DOHH2 (cell line): ENCODE data around the gene NPEPL1.

Source experiments
- H3F3A ChIP-seq: fragments of 200-600 bp; sonication (generic), shearing (Covaris generic); 2 replicates; pipeline ENCODE4 v1.6.0; 2016; ENCODE audit warnings: antibody characterized with exemption, mild to moderate bottlenecking; ENCODE audit not compliant: control insufficient read depth, insufficient read depth
- H3K27ac ChIP-seq: fragments of 200-600 bp; sonication (generic); 2 replicates; pipeline ENCODE4 v1.5.1; 2014; ENCODE audit warnings: low read depth, mild to moderate bottlenecking, low read length, moderate library complexity
- H3K27me3 ChIP-seq: fragments of 200-600 bp; sonication (generic); 2 replicates; pipeline ENCODE4 v1.6.1; 2014; ENCODE audit warnings: mild to moderate bottlenecking, low read length, mixed read lengths; ENCODE audit not compliant: control insufficient read depth
- H3K36me3 ChIP-seq: fragments of 200-600 bp; sonication (generic); 2 replicates; pipeline ENCODE4 v1.6.1; 2014; ENCODE audit warnings: mild to moderate bottlenecking, low read length, moderate library complexity, mixed read lengths; ENCODE audit not compliant: control insufficient read depth
- H3K4me1 ChIP-seq: fragments of 200-600 bp; sonication (generic); 2 replicates; pipeline ENCODE4 v1.6.1; 2014; ENCODE audit warnings: mild to moderate bottlenecking, low read length, mixed read lengths; ENCODE audit not compliant: control insufficient read depth
- H3K4me2 ChIP-seq: fragments of 200-600 bp; sonication (generic); 2 replicates; pipeline ENCODE4 v1.6.0; 2014; ENCODE audit warnings: mild to moderate bottlenecking, low read length, moderate library complexity
- H3K4me3 ChIP-seq: fragments of 200-600 bp; sonication (generic); 2 replicates; pipeline ENCODE4 v1.5.1; 2014; ENCODE audit warnings: mild to moderate bottlenecking, low read length, mixed read lengths
- H3K79me2 ChIP-seq: fragments of 200-600 bp; sonication (generic); 2 replicates; pipeline ENCODE4 v1.6.1; 2014; ENCODE audit warnings: mild to moderate bottlenecking, low read length, mixed read lengths; ENCODE audit not compliant: control insufficient read depth
- H3K9me2 ChIP-seq: fragments of 200-600 bp; sonication (generic); replicated peaks from 2 replicates; pipeline ENCODE4 v1.6.1; 2014; ENCODE audit warnings: mild to moderate bottlenecking, low read length, mixed read lengths; ENCODE audit not compliant: control insufficient read depth
- H3K9me3 ChIP-seq: fragments of 200-600 bp; sonication (generic); 2 replicates; pipeline ENCODE4 v1.6.1; 2014; ENCODE audit warnings: antibody characterized with exemption, low read length, mixed read lengths; ENCODE audit not compliant: control insufficient read depth, insufficient read depth
- H4K20me1 ChIP-seq: fragments of 200-600 bp; sonication (generic); 2 replicates; pipeline ENCODE4 v1.6.0; 2014; ENCODE audit warnings: low read depth, mild to moderate bottlenecking, antibody characterized with exemption, low read length, moderate library complexity; ENCODE audit not compliant: control insufficient read depth, insufficient read depth
- EZH2phosphoT487 ChIP-seq: fragments of 200-600 bp; sonication (generic); IDR thresholded peaks from 2 replicates; pipeline ENCODE4 v1.6.1; 2017; ENCODE audit warnings: borderline replicate concordance, mild to moderate bottlenecking, antibody characterized with exemption, low read length, moderate library complexity, mixed read lengths
- TF ChIP-seq, protein P1 (sequence below): fragments of 200-600 bp; sonication (generic); IDR thresholded peaks from one replicate; pipeline ENCODE4 v1.5.1; 2014; ENCODE audit warnings: antibody characterized with exemption, mild to moderate bottlenecking, low read depth, low read length; ENCODE audit not compliant: poor library complexity, severe bottlenecking

Gene NPEPL1

DNA sequence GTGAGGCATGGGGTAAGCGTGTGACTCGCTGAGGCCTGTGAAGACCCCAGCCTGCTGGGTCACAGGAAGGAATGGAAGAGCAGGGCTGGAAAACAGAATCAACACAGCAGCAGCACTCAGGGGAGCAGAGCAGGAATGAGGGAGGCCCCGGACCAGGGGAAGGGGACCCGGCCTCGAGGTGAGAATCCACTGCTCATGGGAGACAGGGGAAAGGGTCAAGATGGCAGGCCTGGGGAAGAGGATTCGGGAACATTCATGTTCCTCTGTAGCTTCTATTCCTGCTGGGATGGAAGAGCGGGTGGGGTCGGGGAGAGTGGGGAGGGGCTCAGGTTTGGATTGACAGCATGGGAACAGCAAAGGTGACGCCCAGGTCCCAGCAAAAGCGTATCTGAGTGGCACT is 59.4 kb downstream of the NPEPL1 start:
- Histone ChIP-seq H3K4me1 (no peaks in the 10 kb centered on the region), H3K79me2 (no peaks in the 10 kb centered on the region), H4K20me1 (no peaks in the 10 kb centered on the region), H3K9me3 (no peaks in the 10 kb centered on the region), H3K27ac (no peak overlapping the region), H3K9me2 (no peaks in the 10 kb centered on the region), H3K4me3 (no peak overlapping the region), H3K27me3 (peaks cover 3% of the 10 kb centered on the region; the same call in 1 of the 2 replicates), H3K4me2 (no peak overlapping the region), H3K36me3 (no peaks in the 10 kb centered on the region), H3F3A (no peaks in the 10 kb centered on the region)
- TF ChIP-seq, protein P1, sequence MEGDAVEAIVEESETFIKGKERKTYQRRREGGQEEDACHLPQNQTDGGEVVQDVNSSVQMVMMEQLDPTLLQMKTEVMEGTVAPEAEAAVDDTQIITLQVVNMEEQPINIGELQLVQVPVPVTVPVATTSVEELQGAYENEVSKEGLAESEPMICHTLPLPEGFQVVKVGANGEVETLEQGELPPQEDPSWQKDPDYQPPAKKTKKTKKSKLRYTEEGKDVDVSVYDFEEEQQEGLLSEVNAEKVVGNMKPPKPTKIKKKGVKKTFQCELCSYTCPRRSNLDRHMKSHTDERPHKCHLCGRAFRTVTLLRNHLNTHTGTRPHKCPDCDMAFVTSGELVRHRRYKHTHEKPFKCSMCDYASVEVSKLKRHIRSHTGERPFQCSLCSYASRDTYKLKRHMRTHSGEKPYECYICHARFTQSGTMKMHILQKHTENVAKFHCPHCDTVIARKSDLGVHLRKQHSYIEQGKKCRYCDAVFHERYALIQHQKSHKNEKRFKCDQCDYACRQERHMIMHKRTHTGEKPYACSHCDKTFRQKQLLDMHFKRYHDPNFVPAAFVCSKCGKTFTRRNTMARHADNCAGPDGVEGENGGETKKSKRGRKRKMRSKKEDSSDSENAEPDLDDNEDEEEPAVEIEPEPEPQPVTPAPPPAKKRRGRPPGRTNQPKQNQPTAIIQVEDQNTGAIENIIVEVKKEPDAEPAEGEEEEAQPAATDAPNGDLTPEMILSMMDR: no peak
- TF ChIP-seq EZH2phosphoT487: no peak

DNA sequence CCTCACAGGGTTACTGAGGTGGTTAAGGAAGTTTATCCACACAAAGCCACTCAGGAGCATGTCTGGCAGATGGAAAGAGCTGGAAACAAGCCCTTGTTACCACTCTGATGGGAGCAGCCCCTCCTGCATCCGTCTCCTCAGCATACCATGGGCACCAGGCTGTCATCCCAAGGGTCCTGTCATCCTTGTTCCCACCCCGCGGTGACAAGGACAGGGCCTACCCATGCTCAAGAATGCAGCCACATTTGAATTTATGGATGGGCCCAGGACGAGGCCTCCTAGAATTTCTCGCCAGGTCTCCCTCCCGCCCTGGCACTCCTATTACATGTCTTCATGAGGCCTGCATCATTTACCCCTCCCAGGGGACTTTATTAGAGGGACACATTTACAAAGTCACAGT is 60.0 kb downstream of the NPEPL1 start:
- Histone ChIP-seq H3K4me1 (no peaks in the 10 kb centered on the region), H4K20me1 (no peaks in the 10 kb centered on the region), H3K27ac (no peak overlapping the region), H3K36me3 (no peaks in the 10 kb centered on the region), H3K4me2 (no peak overlapping the region), H3K9me3 (no peaks in the 10 kb centered on the region), H3K27me3 (peaks cover 3% of the 10 kb centered on the region; the same call in 1 of the 2 replicates), H3K4me3 (no peak overlapping the region), H3F3A (no peaks in the 10 kb centered on the region), H3K9me2 (no peaks in the 10 kb centered on the region), H3K79me2 (no peaks in the 10 kb centered on the region)
- TF ChIP-seq, protein P1: no peak
- no peak for TF ChIP-seq EZH2phosphoT487

DNA sequence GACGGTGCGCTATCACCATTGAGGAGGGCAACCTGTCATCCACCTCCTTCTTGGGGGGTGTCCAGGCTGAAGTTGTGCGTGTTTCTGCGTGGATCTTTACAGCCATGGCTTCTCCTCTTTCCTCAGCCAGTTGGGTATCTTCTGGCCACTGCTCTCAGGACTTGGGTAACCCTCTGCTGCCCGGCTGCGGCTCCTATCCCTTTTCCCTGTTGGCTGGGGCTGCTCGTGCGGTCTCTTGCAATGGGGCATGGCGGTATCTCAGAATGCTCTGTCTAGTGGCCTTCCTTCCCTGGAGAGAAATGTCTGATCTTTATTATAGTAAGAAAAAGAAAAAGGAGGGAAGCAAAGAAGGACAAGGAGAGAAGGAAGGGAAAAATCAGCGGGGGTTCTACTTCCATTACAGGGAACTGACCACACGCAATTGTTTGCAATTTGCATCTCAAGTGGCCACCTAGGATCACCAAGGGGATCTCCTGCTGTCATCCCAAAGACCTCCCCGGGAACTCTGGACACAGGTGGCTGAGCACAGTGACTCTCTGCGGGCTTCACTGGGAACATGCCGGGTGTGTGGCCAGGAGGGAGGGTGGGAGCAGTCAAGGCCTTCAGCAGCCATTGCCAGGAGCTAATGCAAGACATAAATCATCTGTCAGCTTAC is 60.8 kb downstream of the NPEPL1 start:
- Histone ChIP-seq H3K27me3 (peaks cover 3% of the 10 kb centered on the region; the same call in 1 of the 2 replicates), H3K4me2 (no peak overlapping the region)

More for the DNA sequence above, 60.8 kb downstream of the NPEPL1 start:
- Histone ChIP-seq H4K20me1 (no peaks in the 10 kb centered on the region), H3K4me3 (no peak overlapping the region), H3K4me1 (no peaks in the 10 kb centered on the region), H3K36me3 (no peaks in the 10 kb centered on the region), H3K79me2 (no peaks in the 10 kb centered on the region), H3F3A (no peaks in the 10 kb centered on the region), H3K9me3 (no peaks in the 10 kb centered on the region), H3K9me2 (no peaks in the 10 kb centered on the region), H3K27ac (no peak overlapping the region)
- TF ChIP-seq, protein P1: no peak
- no peak for TF ChIP-seq EZH2phosphoT487
